Stimulated activated CD8-positive, alpha-beta memory T cell treated with anti-CD3 and anti-CD28 coated beads, Interleukin-15, amount 100 ng/mL, for 48 hours (primary cell): ENCODE results near the gene GPD2.
"Not testable (repeated sequence)": the region's sequence is repeated elsewhere in the genome, so short reads cannot be mapped to it uniquely, and the experiment has no call there.

ENCODE experiments used
- DNase-seq, 2 donors: peaks; one replicate each; pipeline ENCODE4 v3.0.0-alpha.2; 2020; ENCODE audit warnings: low read depth in 2 of 2

The GPD2 gene

DNA sequence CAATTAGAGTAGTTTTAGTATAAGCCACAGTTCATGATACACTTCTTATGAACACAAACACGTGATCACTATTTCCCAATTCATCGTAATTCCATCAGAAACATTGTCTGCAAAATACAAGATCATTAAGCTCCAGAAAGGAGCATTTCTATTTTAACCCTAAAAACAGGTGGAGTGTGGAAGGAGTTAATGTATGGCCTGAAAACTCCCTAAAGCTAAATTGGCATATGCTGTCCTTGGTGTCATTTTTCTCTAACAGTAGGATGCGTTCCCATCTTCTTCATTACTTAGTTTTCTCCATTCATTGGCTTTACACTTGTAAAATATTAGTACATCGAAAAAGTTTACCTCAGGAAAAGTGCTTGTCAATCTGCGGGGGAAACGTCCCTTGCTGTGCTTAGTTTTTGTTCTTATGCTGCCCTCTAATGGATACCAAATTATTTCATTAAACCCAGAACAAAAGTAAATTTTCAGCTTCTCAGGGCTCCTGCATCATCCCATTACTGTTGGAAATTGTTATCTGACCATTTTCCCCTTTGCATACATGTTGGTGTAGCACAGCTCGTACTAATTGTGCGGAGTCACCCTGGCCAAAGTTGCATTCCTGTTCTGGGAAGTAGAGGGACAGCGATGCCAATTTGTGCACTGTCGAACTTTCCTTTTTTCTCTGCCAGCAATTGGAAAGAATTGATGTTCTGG lies 153.4 kb downstream of the GPD2 start:
- no peak for DNase-seq

DNA sequence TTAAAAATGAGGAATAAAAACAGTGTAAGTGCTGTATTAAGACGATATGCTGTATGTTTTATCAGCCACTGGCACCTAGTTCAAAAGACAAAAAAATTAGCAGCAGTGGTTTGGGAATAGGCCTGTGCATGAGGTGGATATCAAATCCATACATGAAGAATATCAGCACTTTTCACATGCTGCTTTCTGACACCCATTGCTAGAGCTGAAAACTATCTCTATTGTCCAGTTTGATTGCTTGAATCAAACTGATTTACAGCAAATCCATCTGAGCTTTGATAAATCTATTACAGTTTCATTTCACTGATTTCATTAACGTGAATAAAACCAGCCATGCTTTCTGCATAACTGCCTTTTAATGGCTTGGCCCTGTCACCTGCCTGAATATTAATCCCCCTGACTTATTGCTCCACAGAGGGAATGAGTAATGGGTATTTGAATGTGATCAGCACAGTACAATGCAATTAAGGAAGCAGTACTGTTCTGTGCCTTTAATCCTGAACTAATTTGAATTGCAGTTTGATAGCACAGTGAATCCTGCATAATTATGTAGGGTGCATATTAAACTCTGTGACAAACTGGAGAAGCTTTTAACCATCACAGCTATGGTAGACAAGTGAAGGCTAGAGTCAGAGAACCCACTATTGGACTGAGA lies 154.0 kb downstream of the GPD2 start:
- DNase-seq, result no peak

DNA sequence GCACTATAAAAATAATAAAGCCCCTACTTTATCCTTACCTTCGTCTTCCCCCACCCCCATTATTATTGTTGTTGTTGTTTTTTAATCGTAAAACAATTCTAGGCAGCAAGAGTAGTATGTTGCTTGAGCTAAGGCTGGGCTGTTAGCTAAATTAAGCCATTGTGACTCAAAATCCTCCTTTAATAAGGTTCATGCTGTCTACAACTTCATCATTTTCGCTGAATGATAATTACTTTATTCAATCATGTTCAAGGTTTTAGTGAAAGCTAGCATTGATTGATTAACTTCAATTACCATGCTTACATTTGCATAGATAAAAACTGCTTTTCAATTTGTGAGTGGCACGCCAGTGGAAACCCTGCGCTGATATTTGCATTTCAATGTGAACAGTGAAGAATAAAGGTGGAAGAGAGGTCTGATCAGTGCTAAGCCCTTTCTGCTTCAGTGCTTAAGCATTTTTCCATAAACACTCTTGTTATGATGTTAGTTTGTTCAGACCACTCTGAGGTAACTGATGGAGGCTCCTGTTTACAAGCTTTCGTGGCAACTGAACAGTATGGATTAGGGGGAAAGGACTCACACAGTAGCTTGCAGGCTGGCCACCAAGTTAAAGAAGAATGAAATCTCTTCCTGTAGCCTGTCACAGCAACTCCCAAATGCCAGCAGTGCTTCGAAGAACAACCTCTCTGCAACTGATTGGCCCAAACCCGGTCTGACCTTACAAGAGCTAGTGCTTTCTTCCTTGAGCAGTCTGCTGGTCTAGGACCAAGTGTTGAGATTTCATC lies 156.8 kb downstream of the GPD2 start:
- no peak for DNase-seq

- DNase-seq, result no peak
These were observed 157.4 kb downstream of the GPD2 start for GRCh38 chr2:156593594-156593921.

GRCh38 chr2:156598563-156598962 lies 162.4 kb downstream of the GPD2 start:
- no peak for DNase-seq

DNA sequence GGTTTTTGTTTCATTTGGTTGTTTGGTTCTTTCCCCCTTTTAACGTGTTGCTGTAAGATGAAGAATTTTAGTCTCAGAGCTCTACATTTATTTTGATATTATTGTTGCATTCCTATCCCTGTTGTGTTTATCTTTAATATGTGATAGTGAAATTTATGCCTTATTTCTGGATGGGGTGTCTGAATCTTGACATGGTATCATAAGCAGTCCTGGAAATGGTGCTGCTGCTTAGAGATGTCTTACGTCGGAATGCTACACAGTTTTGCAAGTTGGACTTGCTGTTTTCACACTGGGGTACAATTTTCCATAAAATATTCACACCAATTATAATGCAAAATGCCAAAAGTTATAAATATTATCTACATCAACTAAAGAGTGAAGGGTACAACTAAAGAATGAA lies 164.0 kb downstream of the GPD2 start:
- DNase-seq, result no peak

DNA sequence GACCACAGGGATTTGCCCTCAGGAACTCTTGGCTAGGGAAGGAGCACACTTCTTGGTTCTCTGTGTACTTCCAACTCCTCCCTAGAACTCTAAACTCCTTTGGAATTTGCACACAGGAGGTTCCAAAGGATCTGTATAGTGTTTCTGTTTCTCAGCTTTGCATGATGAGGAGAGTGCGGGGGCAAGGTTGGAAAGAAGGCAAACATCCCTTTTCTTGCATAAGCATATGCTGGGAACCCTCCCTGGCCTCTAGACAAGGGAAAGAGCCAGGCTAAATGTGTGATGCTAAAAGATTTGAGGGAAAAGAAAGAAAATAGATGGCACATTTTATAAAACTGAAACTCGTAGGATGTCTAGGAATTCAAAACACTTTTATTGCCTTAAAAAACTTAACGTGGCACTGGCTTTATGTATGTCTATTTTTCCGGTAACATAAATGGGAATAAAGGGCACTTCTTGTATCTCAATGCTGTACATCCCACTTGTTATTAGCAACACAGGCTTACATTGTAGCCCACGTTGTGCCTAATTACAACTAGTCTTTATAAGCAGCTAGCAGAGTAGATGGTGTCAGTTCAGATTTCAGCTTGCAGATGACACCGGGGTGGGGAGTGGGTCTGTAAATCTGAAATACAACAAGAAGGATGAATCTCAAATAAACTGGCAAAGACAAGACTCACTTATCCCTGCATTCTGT lies 165.8 kb downstream of the GPD2 start:
- no peak for DNase-seq

DNA sequence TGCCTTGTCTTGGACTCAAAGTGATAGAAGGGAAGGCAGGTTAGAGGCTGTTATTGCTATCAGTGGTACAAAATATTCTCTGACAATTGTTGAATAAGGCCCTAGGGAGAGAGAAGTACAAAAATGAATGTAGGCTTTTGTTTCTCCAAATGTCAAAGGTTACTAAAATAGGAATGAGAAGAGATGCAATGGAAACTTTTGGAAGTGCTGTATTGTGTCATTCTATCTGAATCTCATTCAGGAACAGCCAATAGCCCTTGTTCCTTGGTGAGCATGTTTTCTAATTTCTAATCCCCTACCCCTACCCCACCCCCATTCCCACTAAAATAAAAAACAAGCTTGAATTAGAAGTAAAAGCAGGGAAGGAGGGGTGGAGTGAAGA lies 166.4 kb downstream of the GPD2 start:
- no peak for DNase-seq

GRCh38 chr2:156615836-156616322 lies 179.7 kb downstream of the GPD2 start:
- DNase-seq, result no peak

DNA sequence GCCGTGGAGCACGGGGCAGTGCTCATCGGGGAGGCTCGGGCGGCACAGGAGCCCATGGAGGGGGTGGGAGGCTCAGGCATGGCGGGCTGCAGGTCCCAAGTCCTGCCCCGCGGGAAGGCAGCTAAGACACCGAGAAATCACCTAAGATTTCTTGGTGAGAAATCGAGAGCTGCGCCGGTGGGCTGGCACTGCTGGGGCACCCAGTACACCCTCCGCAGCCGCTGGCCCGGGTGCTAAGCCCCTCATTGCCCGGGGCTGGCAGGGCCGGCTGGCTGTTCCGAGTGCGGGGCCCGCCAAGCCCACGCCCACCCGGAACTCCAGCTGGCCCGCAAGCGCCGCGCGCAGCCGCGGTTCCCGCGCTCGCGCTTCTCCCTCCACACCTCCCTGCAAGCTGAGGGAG lies 181.9 kb downstream of the GPD2 start:
- not testable (repeated sequence) for DNase-seq

GRCh38 chr2:156619021-156619539 lies 182.9 kb downstream of the GPD2 start:
- no peak for DNase-seq

DNA sequence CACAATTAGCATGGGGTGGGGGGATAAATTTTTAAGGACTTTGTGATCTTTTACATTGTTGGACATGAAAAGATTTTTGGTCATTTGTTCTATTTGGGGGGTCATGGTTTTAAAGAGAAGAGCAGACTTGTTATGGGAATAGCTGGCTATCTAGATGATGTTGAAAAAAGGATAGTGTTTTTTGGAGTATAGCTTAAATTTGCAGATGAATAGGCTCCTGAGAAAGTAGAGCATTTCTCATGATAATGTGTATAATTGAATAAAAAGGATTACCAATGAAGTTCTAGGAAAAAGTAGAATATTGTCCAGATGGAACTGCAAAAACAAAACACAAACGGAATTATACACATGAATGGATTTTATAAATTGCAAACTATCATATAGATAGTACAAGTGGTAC lies 186.3 kb downstream of the GPD2 start:
- no peak for DNase-seq

DNA sequence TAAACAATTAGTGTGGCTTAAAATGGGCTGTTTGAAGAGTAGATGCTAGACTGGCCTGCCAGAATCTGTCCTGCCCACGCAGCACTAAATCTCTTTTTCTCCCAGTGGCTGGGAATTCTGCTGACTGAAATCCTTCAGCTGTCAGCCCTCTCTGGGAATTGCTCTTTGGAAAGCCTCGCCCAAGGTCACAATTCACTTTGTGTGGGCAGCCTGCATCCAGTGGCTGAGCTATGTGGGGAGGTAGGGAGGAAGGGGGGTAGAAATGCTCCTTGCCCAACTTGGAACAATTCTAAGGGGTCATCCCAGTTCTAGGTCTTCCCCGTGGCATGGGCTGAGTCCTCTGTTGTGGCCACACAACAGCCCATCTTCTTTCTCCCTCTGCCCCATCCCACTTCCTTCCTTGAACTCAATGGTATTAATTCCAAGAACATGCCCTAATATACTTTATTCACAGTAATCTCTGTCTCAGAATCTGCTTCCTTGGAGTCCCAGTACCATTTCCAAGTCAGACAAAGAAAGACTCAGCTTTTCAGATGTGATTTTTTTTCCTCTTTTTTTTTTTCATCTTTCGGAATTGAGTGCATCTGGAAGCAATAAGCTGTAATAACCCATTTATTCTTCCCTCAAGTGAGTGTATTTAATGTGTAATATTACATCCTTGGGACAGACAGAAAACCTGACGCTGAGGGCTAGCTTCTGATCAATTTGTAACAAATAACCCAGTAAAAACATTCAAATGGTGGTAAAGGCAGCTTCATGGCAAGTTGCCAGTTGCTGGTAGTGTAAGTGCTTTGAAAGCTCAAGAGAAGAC lies 189.4 kb downstream of the GPD2 start:
- DNase-seq, result no peak

- no peak for DNase-seq
These were observed 190.8 kb downstream of the GPD2 start for GRCh38 chr2:156626931-156627330.

DNA sequence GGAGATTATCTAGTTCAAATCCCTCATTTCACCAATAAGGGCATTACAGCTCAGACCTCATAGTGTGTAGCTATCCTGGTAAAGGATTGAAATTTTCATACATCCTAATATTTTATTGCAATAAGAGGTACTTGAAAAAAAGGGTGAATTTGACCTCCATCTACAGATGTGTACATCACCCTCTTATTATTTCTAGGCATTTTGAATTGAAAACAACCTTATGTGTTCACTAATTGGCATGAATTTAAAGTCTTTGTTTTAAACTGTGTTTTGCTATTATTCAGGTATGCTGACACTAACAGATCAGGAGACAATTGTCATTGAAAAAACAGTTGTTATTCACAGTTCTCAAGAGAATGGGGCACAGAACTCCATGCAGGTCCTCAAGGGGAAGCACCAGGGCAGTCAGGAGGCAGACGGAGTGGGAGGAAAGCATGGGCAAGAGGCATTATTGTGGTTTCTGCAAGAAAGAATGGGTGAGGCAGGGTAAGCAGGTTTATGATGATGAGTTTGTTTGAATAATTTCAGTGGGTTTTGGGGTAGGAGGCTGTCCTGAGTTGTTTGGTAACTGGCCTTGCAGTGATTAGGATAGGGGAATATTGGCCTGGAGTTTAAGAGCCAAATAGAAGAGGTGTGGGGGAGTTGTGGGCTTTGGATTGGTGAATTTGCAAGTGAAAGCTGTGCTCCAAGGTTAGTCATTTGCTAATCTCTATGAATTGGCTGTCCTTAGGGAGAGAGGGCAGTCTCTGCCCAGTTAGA lies 194.6 kb downstream of the GPD2 start:
- no peak for DNase-seq

- DNase-seq, result no peak
These were observed 199.5 kb downstream of the GPD2 start for GRCh38 chr2:156635646-156636045.
